Endothelial cell of umbilical vein (primary cell): Measurements from ENCODE around the gene QSOX2. TPM values are rescaled to one million over a fixed set of nuclear protein-coding genes. Genes with fewer than 3 reads are reported as not detected.

Experiments
- BruUV-seq: library from RNA; stranded (reverse); fragments of 400-500 nt; replicated peaks from 2 replicates; lab custom pipeline; 2021; lab: Mats Ljungman, UMichigan
- CTCF ChIA-PET: fragments of 300-600, 350-600 bp; sonication (Branson Sonifier 250); formaldehyde crosslinking; loops from one replicate; lab custom pipeline; 2021; ENCODE audit warnings: antibody characterized with exemption, inconsistent platforms; lab: Charles Lee
- POLR2A ChIA-PET: fragments of 300-600, 350-600 bp; sonication (Branson Sonifier 250); formaldehyde crosslinking; loops from one replicate; lab custom pipeline; 2021; ENCODE audit warnings: antibody characterized with exemption, inconsistent platforms; lab: Charles Lee
- DNase-seq: peaks from one replicate; pipeline ENCODE4 v3.0.0-alpha.2; 2011; ENCODE audit warnings: low read depth, low spot score
- FAIRE-seq: peaks from 2 replicates; lab custom pipeline; 2011; peaks lifted over from hg19 to GRCh38; lab: Jason Lieb, UNC
- H2AFZ ChIP-seq: 2 replicates; pipeline ENCODE4 v1.6.0; 2012; ENCODE audit warnings: low read depth, low read length, control low read depth, inconsistent platforms
- H3K27ac ChIP-seq: 2 replicates; pipeline ENCODE4 v1.5.1; 2011; ENCODE audit warnings: low read depth, mild to moderate bottlenecking, control low read depth, low read length, moderate library complexity; ENCODE audit not compliant: insufficient read depth
- H3K27me3 ChIP-seq, 2 experiments: 2 replicates each; pipeline versions ENCODE4 v1.6.0 to v1.6.1; 2011; ENCODE audit warnings: low read length in 2 of 2, mixed read lengths in 1 of 2; ENCODE audit not compliant: control insufficient read depth in 2 of 2, insufficient read depth in 2 of 2
- H3K36me3 ChIP-seq, 2 experiments: 2 replicates in 1 of 2; 3 replicates in 1 of 2; pipeline ENCODE4 v1.5.1; 2011; ENCODE audit warnings: low read length in 2 of 2, mild to moderate bottlenecking in 1 of 2, moderate library complexity in 1 of 2; ENCODE audit not compliant: control insufficient read depth in 2 of 2, insufficient read depth in 2 of 2; ENCODE audit errors: extremely low read depth in 1 of 2
- H3K4me1 ChIP-seq: 3 replicates; pipeline ENCODE4 v1.5.1; 2011; ENCODE audit warnings: mild to moderate bottlenecking, low read length; ENCODE audit not compliant: control insufficient read depth, insufficient read depth; ENCODE audit errors: extremely low read depth
- H3K4me2 ChIP-seq: 2 replicates; pipeline ENCODE4 v1.6.1; 2011; ENCODE audit warnings: low read length, control low read depth, mixed read lengths; ENCODE audit not compliant: insufficient read depth
- H3K4me3 ChIP-seq, 3 experiments: fragments of 200-600 bp in 1 of 3; sonication (generic), shearing (Covaris generic) in 1 of 3; replicated peaks in 1 of 3; 2 replicates each; pipeline ENCODE4 v1.5.1; 2011 to 2016; ENCODE audit warnings: control low read depth in 3 of 3, low read length in 3 of 3, mild to moderate bottlenecking in 2 of 3, inconsistent platforms in 1 of 3, low read depth in 1 of 3, moderate library complexity in 1 of 3; ENCODE audit not compliant: insufficient read depth in 1 of 3
- H3K79me2 ChIP-seq: 2 replicates; pipeline ENCODE4 v1.6.0; 2012; ENCODE audit warnings: low read length, inconsistent platforms; ENCODE audit not compliant: control insufficient read depth, insufficient read depth
- H3K9ac ChIP-seq: replicated peaks from 2 replicates; pipeline ENCODE3; 2011; ENCODE audit warnings: low read length, control low read depth; ENCODE audit not compliant: insufficient read depth; ENCODE audit errors: extremely low read depth
- H3K9me1 ChIP-seq: replicated peaks from 3 replicates; pipeline ENCODE4 v1.6.0; 2011; ENCODE audit warnings: mild to moderate bottlenecking, low read length; ENCODE audit not compliant: control insufficient read depth, insufficient read depth; ENCODE audit errors: extremely low read depth
- H3K9me3 ChIP-seq: replicated peaks from 2 replicates; pipeline ENCODE4 v1.5.1; 2012; ENCODE audit warnings: low read length, inconsistent platforms; ENCODE audit not compliant: control insufficient read depth, insufficient read depth
- H4K20me1 ChIP-seq: replicated peaks from 2 replicates; pipeline ENCODE3; 2011; ENCODE audit warnings: mild to moderate bottlenecking, low read length; ENCODE audit not compliant: control insufficient read depth, insufficient read depth; ENCODE audit errors: extremely low read depth
- EZH2 ChIP-seq: IDR thresholded peaks from 2 replicates; pipeline ENCODE4 v1.6.1; 2012; ENCODE audit warnings: borderline replicate concordance, low read depth, mild to moderate bottlenecking, moderate library complexity, low read length, inconsistent platforms; ENCODE audit not compliant: severe bottlenecking
- FOS ChIP-seq: IDR thresholded peaks from 2 replicates; pipeline ENCODE4 v1.6.1; 2011; ENCODE audit warnings: mild to moderate bottlenecking, low read length, moderate library complexity, borderline replicate concordance; ENCODE audit not compliant: insufficient read depth
- GATA2 ChIP-seq: IDR thresholded peaks from 2 replicates; pipeline ENCODE4 v1.7.0; 2011; ENCODE audit warnings: low read depth, mild to moderate bottlenecking, moderate library complexity, mixed read lengths, low read length; ENCODE audit not compliant: insufficient read length, insufficient read depth
- JUN ChIP-seq: IDR thresholded peaks from 2 replicates; pipeline ENCODE4 v1.6.1; 2011; ENCODE audit warnings: borderline replicate concordance, low read depth; ENCODE audit not compliant: insufficient read length, insufficient read depth
- MYC ChIP-seq: IDR thresholded peaks from one replicate; pipeline ENCODE4 v1.6.1; 2011; ENCODE audit warnings: mild to moderate bottlenecking, low read depth, low read length
- POLR2A ChIP-seq: IDR thresholded peaks from 2 replicates; pipeline ENCODE4 v1.6.1; 2012; ENCODE audit warnings: low read depth, mild to moderate bottlenecking, control low read depth, low read length
- POLR2AphosphoS5 ChIP-seq: IDR thresholded peaks from 2 replicates; pipeline ENCODE4 v1.6.1; 2012; ENCODE audit warnings: low read depth, mild to moderate bottlenecking, control low read depth, low read length, moderate library complexity; ENCODE audit not compliant: insufficient read depth
- dilution Hi-C: fragments of 300-500 bp; cut with MboI; formaldehyde crosslinking; loops from one replicate; pipeline ENCODE4 v1.15.0; 2019; ENCODE audit warnings: low sequenced_read_pairs; ENCODE audit not compliant: extremely low pct_ligation_motif_present
- intact Hi-C: fragments of 100-400 bp; cut with micrococcal nuclease; formaldehyde crosslinking; loops from one replicate; pipeline ENCODE4 v1.10.0; 2022
- polyA plus RNA-seq, 4 experiments: library from polyadenylated mRNA; depleted of rRNA in 3 of 4; stranded (reverse) in 3 of 4; unstranded in 1 of 4; fragments of >200 nt; gene quantifications; 2 replicates each; pipeline versions ENCODE4 v1.2.1 to v1.2.3, GENCODE V29; 2011 to 2012; ENCODE audit warnings: missing spikeins in 1 of 4
- total RNA-seq: library from RNA; stranded (reverse); gene quantifications from 2 replicates; pipeline ENCODE4 v1.2.3, GENCODE V29; 2021
- TF ChIP-seq, protein P1 (sequence below): IDR thresholded peaks from 2 replicates; pipeline ENCODE4 v1.6.1; 2011; ENCODE audit not compliant: insufficient read depth, insufficient read length
- TF ChIP-seq, protein P2 (sequence below), 2 donors: IDR thresholded peaks; 1 replicate in 1 of 2; 2 replicates in 1 of 2; pipeline ENCODE4 v1.5.1; 2011; ENCODE audit warnings: low read length in 2 of 2, mild to moderate bottlenecking in 2 of 2, moderate library complexity in 2 of 2, control low read depth in 1 of 2, inconsistent platforms in 1 of 2, low read depth in 1 of 2; ENCODE audit not compliant: insufficient read depth in 1 of 2; ENCODE audit errors: extremely low read depth in 1 of 2

The QSOX2 gene
- total and polyA plus RNA-seq, 2 donors (not counting 3 experiments of a cell fraction or from before 2014, with no cell fraction given): 16.4 to 23.4 TPM

GRCh38 chr9:136160381-136160841 lies 85.2 kb downstream of the QSOX2 start:
- no peaks in the 10 kb centered on the region for H3K9me3 ChIP-seq
- intact Hi-C loops: no loop called here
- dilution Hi-C loops: no loop called here
- no peaks in the 10 kb centered on the region for H4K20me1 ChIP-seq
- peaks cover 0 to 2% of the 10 kb centered on the region in 2 experiments for H3K27me3 ChIP-seq
- FAIRE-seq (no peak), DNase-seq (no peak)
- no peaks in the 10 kb centered on the region for H3K36me3 ChIP-seq
- no peak overlapping the region for H3K4me2 ChIP-seq
- POLR2A ChIA-PET: no interaction called here
- no TSS peak for BruUV-seq
- H3K4me3 ChIP-seq: no peak overlapping the region
- H2AFZ ChIP-seq: no peak overlapping the region
- TF ChIP-seq, protein P1, sequence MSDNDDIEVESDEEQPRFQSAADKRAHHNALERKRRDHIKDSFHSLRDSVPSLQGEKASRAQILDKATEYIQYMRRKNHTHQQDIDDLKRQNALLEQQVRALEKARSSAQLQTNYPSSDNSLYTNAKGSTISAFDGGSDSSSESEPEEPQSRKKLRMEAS: no peak
- TF ChIP-seq MYC: no peak
- no peak for TF ChIP-seq GATA2
- TF ChIP-seq FOS: no peak
- TF ChIP-seq EZH2: no peak
- TF ChIP-seq POLR2AphosphoS5: no peak
- no peak for TF ChIP-seq POLR2A
- TF ChIP-seq JUN: no peak
- TF ChIP-seq, protein P2, sequence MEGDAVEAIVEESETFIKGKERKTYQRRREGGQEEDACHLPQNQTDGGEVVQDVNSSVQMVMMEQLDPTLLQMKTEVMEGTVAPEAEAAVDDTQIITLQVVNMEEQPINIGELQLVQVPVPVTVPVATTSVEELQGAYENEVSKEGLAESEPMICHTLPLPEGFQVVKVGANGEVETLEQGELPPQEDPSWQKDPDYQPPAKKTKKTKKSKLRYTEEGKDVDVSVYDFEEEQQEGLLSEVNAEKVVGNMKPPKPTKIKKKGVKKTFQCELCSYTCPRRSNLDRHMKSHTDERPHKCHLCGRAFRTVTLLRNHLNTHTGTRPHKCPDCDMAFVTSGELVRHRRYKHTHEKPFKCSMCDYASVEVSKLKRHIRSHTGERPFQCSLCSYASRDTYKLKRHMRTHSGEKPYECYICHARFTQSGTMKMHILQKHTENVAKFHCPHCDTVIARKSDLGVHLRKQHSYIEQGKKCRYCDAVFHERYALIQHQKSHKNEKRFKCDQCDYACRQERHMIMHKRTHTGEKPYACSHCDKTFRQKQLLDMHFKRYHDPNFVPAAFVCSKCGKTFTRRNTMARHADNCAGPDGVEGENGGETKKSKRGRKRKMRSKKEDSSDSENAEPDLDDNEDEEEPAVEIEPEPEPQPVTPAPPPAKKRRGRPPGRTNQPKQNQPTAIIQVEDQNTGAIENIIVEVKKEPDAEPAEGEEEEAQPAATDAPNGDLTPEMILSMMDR (IDR thresholded peaks at IDR 0.05; ENCODE audit: extremely low read depth in 1 of 2, insufficient read depth in 1 of 2, low read depth in 1 of 2, low read length in 2 of 2): no peak
- no peaks in the 10 kb centered on the region for H3K79me2 ChIP-seq
- no peak overlapping the region for H3K27ac ChIP-seq
- CTCF ChIA-PET: no interaction called here
- H3K4me1 ChIP-seq: peaks cover 15% of the 10 kb centered on the region
- H3K9me1 ChIP-seq: no peaks in the 10 kb centered on the region
- no peak overlapping the region for H3K9ac ChIP-seq
